Measurements from ENCODE around the gene LRMDA. TPM values are rescaled to one million over a fixed set of nuclear protein-coding genes. Genes with fewer than 3 reads are reported as not detected.

LRMDA gene
- total and polyA plus RNA-seq, 2 of the 8 experiments (the other 6 are each of a cell fraction or from before 2014, with no cell fraction given) = 0.86 to 2.8 TPM

DNA sequence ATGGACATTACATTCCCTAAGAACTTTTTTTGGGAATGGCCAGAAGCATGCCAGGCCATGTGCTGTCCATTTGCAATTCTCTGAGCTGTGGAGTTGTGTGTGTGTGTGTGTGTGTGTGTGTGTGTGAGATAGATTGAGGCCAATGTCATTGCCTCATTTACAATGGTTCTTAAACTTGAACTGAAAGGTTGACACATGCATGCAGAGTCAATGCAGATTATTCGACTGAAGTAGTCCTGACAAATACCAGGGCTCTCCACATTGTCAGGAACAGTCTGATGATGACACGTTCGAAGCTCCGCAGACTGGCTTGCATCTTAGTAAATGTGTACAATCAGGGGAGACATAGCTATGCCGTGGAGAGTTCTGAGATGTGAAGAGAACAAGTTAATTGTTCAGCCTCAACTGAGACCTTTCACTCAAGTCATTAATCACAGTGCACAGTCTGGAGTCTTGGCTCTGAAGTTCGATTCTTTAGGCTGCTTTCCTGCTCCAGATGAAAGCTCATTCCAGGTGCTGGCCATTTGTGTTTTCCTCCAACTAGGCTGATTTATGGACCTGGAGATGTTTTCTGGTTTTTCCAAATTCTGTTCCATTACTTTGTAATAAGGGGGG, 921.9 kb downstream of the LRMDA start:
- Histone ChIP-seq H4K8ac (ENCODE audit: extremely low read depth, insufficient read depth, low read length) (no peak overlapping the region), H4K91ac (replicated peaks; ENCODE audit: insufficient read length, low read length) (no peak overlapping the region), H3K36me3 (ENCODE audit: control insufficient read depth in 2 of 4, insufficient read depth in 4 of 4, low read length in 3 of 4) (no peaks in the 10 kb centered on the region), H3K79me2 (ENCODE audit: control insufficient read depth in 1 of 2, insufficient read depth in 2 of 2, low read length in 2 of 2) (no peaks in the 10 kb centered on the region), H3K23ac (ENCODE audit: insufficient read length) (no peak overlapping the region), H3K4ac (replicated peaks; ENCODE audit: insufficient read length, low read depth, low read length) (no peak overlapping the region), H2BK12ac (ENCODE audit: low read depth, low read length) (no peak overlapping the region), H4K5ac (ENCODE audit: insufficient read length, low read depth, low read length) (no peak overlapping the region), H3K23me2 (ENCODE audit: low read depth, low read length) (peaks cover 2% of the 10 kb centered on the region; the same call in 1 of the 2 replicates), H2BK15ac (ENCODE audit: low read length) (no peak overlapping the region), H3K14ac (ENCODE audit: insufficient read length) (no peak overlapping the region), H3K4me1 (replicated peaks in 1 of 4; ENCODE audit: control insufficient read depth in 3 of 4, insufficient read depth in 4 of 4, low read length in 3 of 4) (0 out of 7 replicates have a peak, but pooled peaks cover 0 to 3% (median 0%) of the 10 kb centered on the region in 4 experiments), H2BK5ac (ENCODE audit: low read depth, low read length) (no peak overlapping the region), H2BK20ac (ENCODE audit: low read length) (no peak overlapping the region), H3K4me2 (ENCODE audit: insufficient read depth in 1 of 2, low read depth in 2 of 2, low read length in 2 of 2) (no peak overlapping the region), H2AK5ac (ENCODE audit: low read depth, low read length) (no peak overlapping the region), H3K18ac (ENCODE audit: extremely low read depth, low read length) (no peak overlapping the region), H3K9me3 (ENCODE audit: insufficient read depth in 2 of 2, low read depth in 1 of 2, low read length in 1 of 2) (no peaks in the 10 kb centered on the region), H3K27ac (ENCODE audit: low read depth, low read length) (no peak overlapping the region), H3K9ac (replicated peaks in 1 of 4; ENCODE audit: extremely low read depth in 1 of 4, low read depth in 3 of 4, low read length in 3 of 4) (no peak overlapping the region), H3K79me1 (ENCODE audit: low read depth, low read length) (no peaks in the 10 kb centered on the region), H3K4me3 (ENCODE audit: extremely low read depth in 1 of 4, insufficient read depth in 2 of 4, low read depth in 3 of 4, low read length in 4 of 4) (no peak overlapping the region), H3K56ac (replicated peaks; ENCODE audit: insufficient read length, low read depth, low read length) (no peak overlapping the region), H4K20me1 (replicated peaks in 1 of 2; ENCODE audit: control insufficient read depth in 1 of 2, insufficient read depth in 2 of 2, low read length in 2 of 2) (no peaks in the 10 kb centered on the region), H3K27me3 (replicated peaks in 1 of 4; ENCODE audit: control insufficient read depth in 3 of 4, extremely low read depth in 1 of 4, insufficient read depth in 3 of 4, low read length in 3 of 4) (no peaks in the 10 kb centered on the region; a peak in 1 of 7 replicates), H2BK120ac (replicated peaks; ENCODE audit: low read depth, low read length) (no peak overlapping the region), H2AFZ (ENCODE audit: low read length) (no peak overlapping the region)
- CTCF ChIA-PET (ENCODE audit: partially characterized antibody) = no interaction called here
- POLR2A ChIA-PET (ENCODE audit: partially characterized antibody) = no interaction called here
- no peak for FAIRE-seq
- WGBS, 2 experiments (ENCODE audit: extremely low coverage in 1 of 2, insufficient coverage in 1 of 2, insufficient read length in 1 of 2, insufficient replicate concordance in 2 of 2, low coverage in 1 of 2, low lambda C conversion rate in 2 of 2, missing lambda C conversion rate in 1 of 2) = 95% methylated on average over 6 of the region's 6 CpGs; no CpG with 5 or more reads in 1 of the 2 experiments
- TF ChIP-seq SRF (IDR thresholded peaks at IDR 0.05; ENCODE audit: low read depth, low read length) = no peak
- no peak for TF ChIP-seq CHD2 (IDR thresholded peaks at IDR 0.05; ENCODE audit: low read length)
- TF ChIP-seq POU5F1 (IDR thresholded peaks at IDR 0.05; ENCODE audit: low read depth, low read length) = no peak
- TF ChIP-seq CREB1 (IDR thresholded peaks at IDR 0.05) = no peak
- TF ChIP-seq FOSL1 (IDR thresholded peaks at IDR 0.05; ENCODE audit: insufficient read depth, low read depth, low read length) = no peak
- TF ChIP-seq POLR2AphosphoS5 (IDR thresholded peaks at IDR 0.05; ENCODE audit: low read depth, low read length) = no peak
- no peak for TF ChIP-seq POLR2A (IDR thresholded peaks at IDR 0.05; ENCODE audit: control extremely low read depth in 1 of 2, low read depth in 2 of 2, low read length in 2 of 2)
- DNase-seq (ENCODE audit: low read depth in 1 of 2, low spot score in 2 of 2) = no peak
